ENCODE data around the gene VSIG10L2. TPM values are rescaled to one million over a fixed set of nuclear protein-coding genes. Genes with fewer than 3 reads are reported as not detected.

VSIG10L2 gene
- total RNA-seq, 1 experiment from 2014 or later = not detected

- Histone ChIP-seq H2AFZ (ENCODE audit: low read depth, low read length, poor library complexity, severe bottlenecking) (no peak overlapping the region), H3K9me3 (ENCODE audit: control insufficient read depth in 1 of 2, insufficient read depth in 1 of 2, low read depth in 1 of 2, low read length in 2 of 2) (no peaks in the 10 kb centered on the region), H3K9me2 (ENCODE audit: insufficient read depth) (no peaks in the 10 kb centered on the region), H3K27ac (ENCODE audit: low read depth, low read length) (no peak overlapping the region), H4K20me1 (ENCODE audit: insufficient read depth) (no peaks in the 10 kb centered on the region), H3K4me1 (ENCODE audit: control insufficient read depth in 1 of 2, insufficient read depth in 2 of 2, low read length in 2 of 2) (no peaks in the 10 kb centered on the region), H3K27me3 (ENCODE audit: insufficient read depth, low read length) (no peaks in the 10 kb centered on the region), H3K4me2 (ENCODE audit: low read length) (no peak overlapping the region), H3K9ac (ENCODE audit: low read length) (no peak overlapping the region), H3K79me2 (ENCODE audit: insufficient read depth, low read length) (no peaks in the 10 kb centered on the region), H3K36me3 (ENCODE audit: control insufficient read depth in 1 of 2, insufficient read depth in 2 of 2, low read length in 2 of 2) (no peaks in the 10 kb centered on the region), H3K4me3 (replicated peaks in 1 of 2; ENCODE audit: low read depth in 1 of 2, low read length in 2 of 2) (no peak overlapping the region)
- ChIA-PET RAD21 (ENCODE audit: low non-redundant PET in 1 of 2, low total read pairs in 2 of 2, uncharacterized antibody in 2 of 2, unreplicated experiment in 2 of 2) (no interaction called here), CTCF (no interaction called here), POLR2A (no interaction called here)
- TF ChIP-seq, protein P1, sequence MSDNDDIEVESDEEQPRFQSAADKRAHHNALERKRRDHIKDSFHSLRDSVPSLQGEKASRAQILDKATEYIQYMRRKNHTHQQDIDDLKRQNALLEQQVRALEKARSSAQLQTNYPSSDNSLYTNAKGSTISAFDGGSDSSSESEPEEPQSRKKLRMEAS (IDR thresholded peaks at IDR 0.05) = no peak
- TF ChIP-seq CBX3 (IDR thresholded peaks at IDR 0.05; ENCODE audit: low read depth) = no peak
- TF ChIP-seq POLR2A (IDR thresholded peaks at IDR 0.05; ENCODE audit: borderline replicate concordance, extremely low read depth, insufficient read depth, insufficient read length) = no peak
- no peak for TF ChIP-seq YY1 (IDR thresholded peaks at IDR 0.05; ENCODE audit: extremely low read depth, insufficient replicate concordance, low read depth, low read length)
- TF ChIP-seq JUND (IDR thresholded peaks at IDR 0.05) = no peak
- TF ChIP-seq EZH2phosphoT487 (IDR thresholded peaks at IDR 0.05; ENCODE audit: borderline replicate concordance) = no peak
- no peak for TF ChIP-seq EGR1 (IDR thresholded peaks at IDR 0.05; ENCODE audit: low read depth)
- TF ChIP-seq FOSL1 (IDR thresholded peaks at IDR 0.05; ENCODE audit: low read depth) = no peak
- no peak for TF ChIP-seq EZH2 (IDR thresholded peaks at IDR 0.05)
- TF ChIP-seq, protein P2, sequence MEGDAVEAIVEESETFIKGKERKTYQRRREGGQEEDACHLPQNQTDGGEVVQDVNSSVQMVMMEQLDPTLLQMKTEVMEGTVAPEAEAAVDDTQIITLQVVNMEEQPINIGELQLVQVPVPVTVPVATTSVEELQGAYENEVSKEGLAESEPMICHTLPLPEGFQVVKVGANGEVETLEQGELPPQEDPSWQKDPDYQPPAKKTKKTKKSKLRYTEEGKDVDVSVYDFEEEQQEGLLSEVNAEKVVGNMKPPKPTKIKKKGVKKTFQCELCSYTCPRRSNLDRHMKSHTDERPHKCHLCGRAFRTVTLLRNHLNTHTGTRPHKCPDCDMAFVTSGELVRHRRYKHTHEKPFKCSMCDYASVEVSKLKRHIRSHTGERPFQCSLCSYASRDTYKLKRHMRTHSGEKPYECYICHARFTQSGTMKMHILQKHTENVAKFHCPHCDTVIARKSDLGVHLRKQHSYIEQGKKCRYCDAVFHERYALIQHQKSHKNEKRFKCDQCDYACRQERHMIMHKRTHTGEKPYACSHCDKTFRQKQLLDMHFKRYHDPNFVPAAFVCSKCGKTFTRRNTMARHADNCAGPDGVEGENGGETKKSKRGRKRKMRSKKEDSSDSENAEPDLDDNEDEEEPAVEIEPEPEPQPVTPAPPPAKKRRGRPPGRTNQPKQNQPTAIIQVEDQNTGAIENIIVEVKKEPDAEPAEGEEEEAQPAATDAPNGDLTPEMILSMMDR (IDR thresholded peaks at IDR 0.05 in 2 of 3, conservative IDR thresholded peaks at IDR 0.05 in 1 of 3; ENCODE audit: borderline replicate concordance in 1 of 3, insufficient read depth in 1 of 3, low read depth in 2 of 3, low read length in 2 of 3) = no peak
- TF ChIP-seq SP1 (IDR thresholded peaks at IDR 0.05; ENCODE audit: low read depth) = no peak
- TF ChIP-seq, protein P3, sequence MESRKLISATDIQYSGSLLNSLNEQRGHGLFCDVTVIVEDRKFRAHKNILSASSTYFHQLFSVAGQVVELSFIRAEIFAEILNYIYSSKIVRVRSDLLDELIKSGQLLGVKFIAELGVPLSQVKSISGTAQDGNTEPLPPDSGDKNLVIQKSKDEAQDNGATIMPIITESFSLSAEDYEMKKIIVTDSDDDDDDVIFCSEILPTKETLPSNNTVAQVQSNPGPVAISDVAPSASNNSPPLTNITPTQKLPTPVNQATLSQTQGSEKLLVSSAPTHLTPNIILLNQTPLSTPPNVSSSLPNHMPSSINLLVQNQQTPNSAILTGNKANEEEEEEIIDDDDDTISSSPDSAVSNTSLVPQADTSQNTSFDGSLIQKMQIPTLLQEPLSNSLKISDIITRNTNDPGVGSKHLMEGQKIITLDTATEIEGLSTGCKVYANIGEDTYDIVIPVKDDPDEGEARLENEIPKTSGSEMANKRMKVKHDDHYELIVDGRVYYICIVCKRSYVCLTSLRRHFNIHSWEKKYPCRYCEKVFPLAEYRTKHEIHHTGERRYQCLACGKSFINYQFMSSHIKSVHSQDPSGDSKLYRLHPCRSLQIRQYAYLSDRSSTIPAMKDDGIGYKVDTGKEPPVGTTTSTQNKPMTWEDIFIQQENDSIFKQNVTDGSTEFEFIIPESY (IDR thresholded peaks at IDR 0.05; ENCODE audit: extremely low read depth, insufficient replicate concordance, low read length) = no peak
- TF ChIP-seq SRF (IDR thresholded peaks at IDR 0.05; ENCODE audit: low read depth) = no peak
- no peak for TF ChIP-seq POLR2AphosphoS5 (IDR thresholded peaks at IDR 0.05; ENCODE audit: low read depth, low read length)
- TF ChIP-seq SIN3A (IDR thresholded peaks at IDR 0.05; ENCODE audit: low read depth) = no peak
- no peak for TF ChIP-seq ATF3 (IDR thresholded peaks at IDR 0.05)
- TF ChIP-seq RAD21 (IDR thresholded peaks at IDR 0.05; ENCODE audit: low read depth) = no peak
- TF ChIP-seq CEBPB (IDR thresholded peaks at IDR 0.05; ENCODE audit: low read depth) = no peak
- TF ChIP-seq, protein P4, sequence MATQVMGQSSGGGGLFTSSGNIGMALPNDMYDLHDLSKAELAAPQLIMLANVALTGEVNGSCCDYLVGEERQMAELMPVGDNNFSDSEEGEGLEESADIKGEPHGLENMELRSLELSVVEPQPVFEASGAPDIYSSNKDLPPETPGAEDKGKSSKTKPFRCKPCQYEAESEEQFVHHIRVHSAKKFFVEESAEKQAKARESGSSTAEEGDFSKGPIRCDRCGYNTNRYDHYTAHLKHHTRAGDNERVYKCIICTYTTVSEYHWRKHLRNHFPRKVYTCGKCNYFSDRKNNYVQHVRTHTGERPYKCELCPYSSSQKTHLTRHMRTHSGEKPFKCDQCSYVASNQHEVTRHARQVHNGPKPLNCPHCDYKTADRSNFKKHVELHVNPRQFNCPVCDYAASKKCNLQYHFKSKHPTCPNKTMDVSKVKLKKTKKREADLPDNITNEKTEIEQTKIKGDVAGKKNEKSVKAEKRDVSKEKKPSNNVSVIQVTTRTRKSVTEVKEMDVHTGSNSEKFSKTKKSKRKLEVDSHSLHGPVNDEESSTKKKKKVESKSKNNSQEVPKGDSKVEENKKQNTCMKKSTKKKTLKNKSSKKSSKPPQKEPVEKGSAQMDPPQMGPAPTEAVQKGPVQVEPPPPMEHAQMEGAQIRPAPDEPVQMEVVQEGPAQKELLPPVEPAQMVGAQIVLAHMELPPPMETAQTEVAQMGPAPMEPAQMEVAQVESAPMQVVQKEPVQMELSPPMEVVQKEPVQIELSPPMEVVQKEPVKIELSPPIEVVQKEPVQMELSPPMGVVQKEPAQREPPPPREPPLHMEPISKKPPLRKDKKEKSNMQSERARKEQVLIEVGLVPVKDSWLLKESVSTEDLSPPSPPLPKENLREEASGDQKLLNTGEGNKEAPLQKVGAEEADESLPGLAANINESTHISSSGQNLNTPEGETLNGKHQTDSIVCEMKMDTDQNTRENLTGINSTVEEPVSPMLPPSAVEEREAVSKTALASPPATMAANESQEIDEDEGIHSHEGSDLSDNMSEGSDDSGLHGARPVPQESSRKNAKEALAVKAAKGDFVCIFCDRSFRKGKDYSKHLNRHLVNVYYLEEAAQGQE (IDR thresholded peaks at IDR 0.05; ENCODE audit: low read depth) = no peak
- no peak for TF ChIP-seq ELF1 (IDR thresholded peaks at IDR 0.05; ENCODE audit: borderline replicate concordance, low read depth)
- DNase-seq (ENCODE audit: low read depth, low spot score) (no peak), ATAC-seq (no peak)
- BruUV-seq (replicated peaks) = no TSS peak
- intact Hi-C loops (cut with micrococcal nuclease) = no loop called here
These were observed 25.8 kb downstream of the VSIG10L2 start for GRCh38 chr11:125971618-125972017.
